GM13976 (cell line): Measurements from ENCODE around the gene LRP5.
"Not testable (repeated sequence)": the region's sequence is repeated elsewhere in the genome, so short reads cannot be mapped to it uniquely, and the experiment has no call there.

ENCODE experiments used
- DNase-seq: peaks from one replicate; pipeline ENCODE4 v3.0.0; 2012; ENCODE audit warnings: low spot score
- CTCF ChIP-seq: IDR thresholded peaks from 2 replicates; pipeline ENCODE4 v1.5.1; 2012; ENCODE audit warnings: borderline replicate concordance, mild to moderate bottlenecking; ENCODE audit not compliant: insufficient read depth; ENCODE audit errors: extremely low read depth, missing control alignments, control extremely low read depth
- in situ Hi-C: fragments of 300-500 bp; cut with MboI; formaldehyde crosslinking; loops from one replicate; pipeline ENCODE4 v1.12.0; 2022; ENCODE audit warnings: low sequenced_read_pairs, mixed read lengths, inconsistent platforms; ENCODE audit not compliant: unreplicated experiment

The LRP5 gene

GRCh38 chr11:68282141-68282860 lies 30.1 kb upstream of the LRP5 start:
- in situ Hi-C loops, result no loop called here
- peak; percentile 79 for DNase-seq
- no peak for TF ChIP-seq CTCF

GRCh38 chr11:68282861-68283230 lies 29.5 kb upstream of the LRP5 start:
- DNase-seq, result no peak

GRCh38 chr11:68284588-68284987 lies 27.8 kb upstream of the LRP5 start:
- in situ Hi-C loops, DNase-seq: not testable (repeated sequence)

More at GRCh38 chr11:68282861-68283230, 29.5 kb upstream of the LRP5 start:
- TF ChIP-seq CTCF, result no peak
- in situ Hi-C loops, result no loop called here

DNA sequence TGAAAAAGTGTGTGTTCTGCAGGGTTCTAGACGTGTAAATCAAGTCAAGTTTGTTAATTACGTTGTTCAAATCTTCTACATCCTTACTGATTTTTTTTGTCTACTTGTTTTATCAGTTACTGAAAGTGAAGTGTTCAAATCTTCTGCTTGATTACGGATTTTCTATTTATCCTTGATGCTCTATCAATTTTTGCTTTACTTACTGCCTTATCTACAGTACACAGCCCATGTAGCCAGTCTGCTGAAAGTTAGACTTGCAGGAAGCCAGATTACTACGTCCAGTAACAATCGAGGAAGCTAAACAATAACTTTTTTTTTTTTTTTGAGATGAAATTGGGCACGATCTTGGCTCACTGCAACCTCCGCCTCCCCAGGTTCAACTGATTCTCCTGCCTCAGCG lies 25.0 kb upstream of the LRP5 start:
- in situ Hi-C loops, result no loop called here
- no peak for DNase-seq

GRCh38 chr11:68289456-68289855 lies 22.9 kb upstream of the LRP5 start:
- no peak for DNase-seq
- in situ Hi-C loops, result no loop called here
- no peak for TF ChIP-seq CTCF

More for the DNA sequence above, 25.0 kb upstream of the LRP5 start:
- no peak for TF ChIP-seq CTCF

- TF ChIP-seq CTCF, result no peak
- no peak for DNase-seq
- in situ Hi-C loops, result no loop called here
Measured at GRCh38 chr11:68293708-68294107, 18.7 kb upstream of the LRP5 start.

GRCh38 chr11:68295271-68295670 lies 17.1 kb upstream of the LRP5 start:
- no peak for DNase-seq
- in situ Hi-C loops, result loop anchor here (5.0 kb wide), 1 partner anchor 38 kb away; no protein-coding TSS in a partner anchor
- no peak for TF ChIP-seq CTCF
